ENCODE measurements around the gene PGLYRP1. TPM values are rescaled to one million over a fixed set of nuclear protein-coding genes. Genes with fewer than 3 reads are reported as not detected.
A peak's percentile ranks its signal among the peaks of the same experiment; 100 is the strongest.

The PGLYRP1 gene
- total and polyA plus RNA-seq, 4 donors, result 0.25 to 13.9 (median 0.76) TPM

- peak overlapping the region in 1 of 2 donors; percentile 21 for H3K27ac ChIP-seq (ENCODE audit: low read depth in 1 of 2, low read length in 2 of 2)
- no peaks in the 10 kb centered on the region for H3K27me3 ChIP-seq (ENCODE audit: control insufficient read depth in 4 of 4, insufficient read depth in 4 of 4, low read length in 3 of 4)
- no peak for DNase-seq (ENCODE audit: low spot score)
- peaks cover 0 to 5% (median 0%) of the 10 kb centered on the region in 4 donors for H3K36me3 ChIP-seq (ENCODE audit: control insufficient read depth in 4 of 4, insufficient read depth in 3 of 4, low read depth in 1 of 4, low read length in 3 of 4)
- no peaks in the 10 kb centered on the region for H3K9me3 ChIP-seq (ENCODE audit: control insufficient read depth in 4 of 4, low read length in 3 of 4)
- no peak overlapping the region for H3K9ac ChIP-seq (ENCODE audit: low read depth in 1 of 2, low read length in 2 of 2)
- H3K4me3 ChIP-seq (ENCODE audit: low read depth in 1 of 3, low read length in 3 of 3), result no peak overlapping the region
- H3K4me1 ChIP-seq (ENCODE audit: control insufficient read depth in 4 of 4, insufficient read depth in 4 of 4, low read length in 3 of 4), result peaks cover 0 to 3% (median 0%) of the 10 kb centered on the region in 4 donors
- TF ChIP-seq SP1 (IDR thresholded peaks at IDR 0.05), result no peak
- TF ChIP-seq NR2F2 (IDR thresholded peaks at IDR 0.05), result no peak
- no peak for TF ChIP-seq TAF1 (conservative IDR thresholded peaks at IDR 0.05)
- no peak for TF ChIP-seq RXRA (IDR thresholded peaks at IDR 0.05)
- no peak for TF ChIP-seq EGR1 (IDR thresholded peaks at IDR 0.05; ENCODE audit: low read depth in 2 of 2)
- TF ChIP-seq ZBTB33 (IDR thresholded peaks at IDR 0.05), result no peak
- TF ChIP-seq GABPA (IDR thresholded peaks at IDR 0.05 in 1 of 2, conservative IDR thresholded peaks at IDR 0.05 in 1 of 2), result no peak
- TF ChIP-seq FOXA1 (IDR thresholded peaks at IDR 0.05), result no peak
- no peak for TF ChIP-seq HNF4A (conservative IDR thresholded peaks at IDR 0.05)
- TF ChIP-seq MAX (IDR thresholded peaks at IDR 0.05), result no peak
- WGBS, result 70% methylated on average over 11 of the region's 11 CpGs
Observed at GRCh38 chr19:46021531-46022041, 1.3 kb downstream of the PGLYRP1 start.

- 90% methylated on average over 7 of the region's 7 CpGs for WGBS
- Histone ChIP-seq H3K4me1 (ENCODE audit: control insufficient read depth in 4 of 4, insufficient read depth in 4 of 4, low read length in 3 of 4) (peaks cover 2 to 12% (median 6%) of the 10 kb centered on the region in 4 donors), H3K36me3 (ENCODE audit: control insufficient read depth in 4 of 4, insufficient read depth in 3 of 4, low read depth in 1 of 4, low read length in 3 of 4) (peaks cover 0 to 5% (median 0%) of the 10 kb centered on the region in 4 donors), H3K9me3 (ENCODE audit: control insufficient read depth in 4 of 4, low read length in 3 of 4) (no peaks in the 10 kb centered on the region), H3K27ac (ENCODE audit: low read depth in 1 of 2, low read length in 2 of 2) (no peak overlapping the region), H3K9ac (ENCODE audit: low read depth in 1 of 2, low read length in 2 of 2) (no peak overlapping the region), H3K4me3 (ENCODE audit: low read depth in 1 of 3, low read length in 3 of 3) (no peak overlapping the region), H3K27me3 (ENCODE audit: control insufficient read depth in 4 of 4, insufficient read depth in 4 of 4, low read length in 3 of 4) (no peaks in the 10 kb centered on the region)
- no peak for DNase-seq (ENCODE audit: low spot score)
- TF ChIP-seq EGR1 (IDR thresholded peaks at IDR 0.05; ENCODE audit: low read depth in 2 of 2) (no peak), ATF3 (IDR thresholded peaks at IDR 0.05) (no peak), TAF1 (conservative IDR thresholded peaks at IDR 0.05) (no peak), GABPA (IDR thresholded peaks at IDR 0.05 in 1 of 2, conservative IDR thresholded peaks at IDR 0.05 in 1 of 2) (no peak), FOXA2 (IDR thresholded peaks at IDR 0.05) (no peak), HNF4A (conservative IDR thresholded peaks at IDR 0.05) (no peak), ZBTB33 (IDR thresholded peaks at IDR 0.05) (no peak), RXRA (IDR thresholded peaks at IDR 0.05) (no peak), NR2F2 (IDR thresholded peaks at IDR 0.05) (no peak), MAX (IDR thresholded peaks at IDR 0.05) (no peak), RAD21 (IDR thresholded peaks at IDR 0.05) (no peak)
Observed at GRCh38 chr19:46020819-46021125, 2.1 kb downstream of the PGLYRP1 start.

Data from liver (tissue), 9 donors.